HG03457 (cell line): ENCODE data around the gene HS6ST2.
"Not testable (repeated sequence)": the region's sequence is repeated elsewhere in the genome, so short reads cannot be mapped to it uniquely, and the experiment has no call there.

Experiments used
- ATAC-seq: cut with Tn5 transposase; IDR thresholded peaks from one replicate; pipeline ENCODE4 v1.9.1; 2021; ENCODE audit warnings: moderate number of reproducible peaks; ENCODE audit not compliant: unreplicated experiment

Gene HS6ST2

DNA sequence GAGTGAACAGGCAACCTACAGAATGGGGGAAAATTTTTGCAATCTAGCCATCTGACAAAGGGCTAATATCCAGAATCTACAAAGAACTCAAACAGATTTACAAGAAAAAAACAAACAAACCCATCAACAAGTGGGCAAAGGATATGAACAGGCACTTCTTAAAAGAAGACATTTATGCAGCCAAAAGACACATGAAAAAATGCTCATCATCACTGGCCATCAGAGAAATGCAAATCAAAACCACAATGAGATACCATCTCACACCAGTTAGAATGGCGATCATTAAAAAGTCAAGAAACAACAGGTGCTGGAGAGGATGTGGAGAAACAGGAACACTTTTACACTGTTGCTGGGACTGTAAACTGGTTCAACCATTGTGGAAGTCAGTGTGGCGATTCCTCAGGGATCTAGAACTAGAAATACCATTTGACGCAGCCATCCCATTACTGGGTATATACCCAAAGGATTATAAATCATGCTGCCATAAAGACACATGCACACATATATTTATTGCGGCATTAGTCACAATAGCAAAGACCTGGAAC, 13.3 kb downstream of the HS6ST2 start:
- not testable (repeated sequence) for ATAC-seq

- ATAC-seq, result no peak
These were observed 17.6 kb downstream of the HS6ST2 start for GRCh38 chrX:132940727-132941327.

DNA sequence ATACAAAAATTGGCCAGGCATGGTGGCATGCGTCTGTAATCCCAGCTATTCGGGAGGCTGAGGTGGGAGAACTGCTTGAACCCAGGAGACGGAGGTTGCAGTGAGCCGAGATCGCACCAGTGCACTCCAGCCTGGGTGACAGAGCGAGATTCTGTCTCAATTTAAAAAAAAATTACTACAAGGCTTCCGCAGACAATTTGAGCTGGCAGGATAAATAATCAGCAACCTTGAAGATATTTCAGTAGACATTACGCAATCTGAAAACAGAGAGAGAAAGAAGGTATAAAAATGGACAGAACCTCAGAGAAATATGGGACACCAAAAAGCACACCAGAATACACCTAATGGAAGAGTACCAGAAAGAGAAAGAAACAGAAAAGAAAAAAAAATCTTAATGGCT, 25.3 kb downstream of the HS6ST2 start:
- ATAC-seq, result no peak

- ATAC-seq, result no peak
These were observed 34.0 kb downstream of the HS6ST2 start for GRCh38 chrX:132924426-132924825.

- no peak for ATAC-seq
These were observed 39.9 kb downstream of the HS6ST2 start for GRCh38 chrX:132918523-132918922.

GRCh38 chrX:132916349-132916748, 42.1 kb downstream of the HS6ST2 start:
- no peak for ATAC-seq

GRCh38 chrX:132909643-132910042, 48.8 kb downstream of the HS6ST2 start:
- ATAC-seq, result no peak

DNA sequence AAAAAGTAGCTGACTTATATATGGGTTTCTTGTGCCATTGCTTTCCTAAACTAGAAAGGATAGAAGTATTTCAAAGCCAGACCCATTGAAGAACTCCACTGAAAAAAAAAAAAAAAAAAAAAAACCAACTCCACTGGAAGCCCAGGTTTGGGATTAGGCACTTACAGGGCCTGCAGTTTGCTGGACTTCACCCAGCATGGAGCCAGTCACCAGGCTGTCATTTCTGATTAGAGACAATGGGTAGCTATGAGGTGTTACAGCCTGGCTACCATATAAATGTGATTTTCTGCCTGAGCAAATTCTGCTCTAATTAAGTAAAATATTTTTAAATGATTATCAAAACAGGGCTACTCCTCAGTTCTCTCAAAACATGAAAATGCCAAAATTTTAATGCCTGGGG, 49.5 kb downstream of the HS6ST2 start:
- ATAC-seq, result no peak

GRCh38 chrX:132900633-132901293, 57.7 kb downstream of the HS6ST2 start:
- no peak for ATAC-seq

DNA sequence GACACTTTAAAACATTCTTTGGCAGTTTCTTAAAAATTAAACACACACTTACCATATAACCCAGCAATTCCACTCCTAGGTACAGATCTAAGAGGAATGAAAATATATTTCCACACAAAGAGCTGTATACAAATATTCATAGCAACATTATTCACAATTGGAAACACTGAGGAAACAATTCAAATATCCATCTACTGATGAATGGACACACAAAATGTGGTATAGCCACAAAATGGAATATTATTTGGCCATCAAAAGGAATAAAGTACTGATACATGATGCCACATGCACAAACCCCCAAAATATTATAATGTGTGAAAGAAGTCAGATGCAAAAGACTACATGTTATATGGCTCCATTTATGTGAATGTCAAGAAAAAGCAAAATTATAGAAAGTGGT, 70.9 kb downstream of the HS6ST2 start:
- no peak for ATAC-seq

GRCh38 chrX:132883358-132883915, 75.0 kb downstream of the HS6ST2 start:
- no peak for ATAC-seq

DNA sequence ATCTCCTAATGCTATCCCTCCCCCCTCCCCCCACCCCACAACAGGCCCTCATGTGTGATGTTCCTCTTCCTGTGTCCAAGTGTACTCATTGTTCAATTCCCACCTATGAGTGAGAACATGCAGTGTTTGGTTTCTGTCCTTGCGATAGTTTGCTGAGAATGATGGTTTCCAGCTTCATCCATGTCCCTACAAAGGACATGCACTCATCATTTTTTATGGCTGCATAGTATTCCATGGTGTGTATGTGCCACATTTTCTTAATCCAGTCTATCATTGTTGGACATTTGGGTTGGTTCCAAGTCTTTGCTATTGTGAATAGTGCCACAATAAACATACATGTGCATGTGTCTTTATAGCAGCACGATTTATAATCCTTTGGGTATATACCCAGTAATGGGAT, 77.7 kb downstream of the HS6ST2 start:
- not testable (repeated sequence) for ATAC-seq

DNA sequence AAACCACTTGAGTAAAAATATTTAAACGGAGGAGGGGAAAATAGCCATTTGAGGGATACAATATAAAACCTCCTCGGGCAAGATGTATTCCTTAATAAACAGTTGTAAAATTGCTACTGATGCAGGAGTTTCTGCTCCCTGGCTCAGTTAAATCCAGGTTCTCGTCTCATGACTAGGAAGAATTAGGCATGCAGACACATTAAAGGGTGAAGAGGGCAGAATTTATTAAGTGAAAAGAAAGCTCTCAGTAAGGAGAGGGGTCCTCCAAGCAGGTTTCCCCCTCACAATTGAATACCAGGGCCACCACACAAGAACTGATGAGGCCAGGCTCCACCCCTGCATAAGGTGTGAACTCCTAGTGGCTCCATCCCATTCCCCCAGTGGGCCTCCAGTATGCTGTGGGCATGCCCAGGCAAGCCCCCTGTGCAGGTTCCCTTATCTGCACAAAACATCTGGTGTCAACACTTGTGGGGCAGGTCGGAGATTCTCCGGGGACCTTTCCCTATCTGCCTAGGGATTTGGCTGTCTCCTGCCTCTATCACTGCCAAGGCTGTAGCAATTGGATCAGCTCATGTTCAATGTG, 80.4 kb downstream of the HS6ST2 start:
- ATAC-seq, result no peak

GRCh38 chrX:132876523-132877338, 81.7 kb downstream of the HS6ST2 start:
- ATAC-seq, result no peak

DNA sequence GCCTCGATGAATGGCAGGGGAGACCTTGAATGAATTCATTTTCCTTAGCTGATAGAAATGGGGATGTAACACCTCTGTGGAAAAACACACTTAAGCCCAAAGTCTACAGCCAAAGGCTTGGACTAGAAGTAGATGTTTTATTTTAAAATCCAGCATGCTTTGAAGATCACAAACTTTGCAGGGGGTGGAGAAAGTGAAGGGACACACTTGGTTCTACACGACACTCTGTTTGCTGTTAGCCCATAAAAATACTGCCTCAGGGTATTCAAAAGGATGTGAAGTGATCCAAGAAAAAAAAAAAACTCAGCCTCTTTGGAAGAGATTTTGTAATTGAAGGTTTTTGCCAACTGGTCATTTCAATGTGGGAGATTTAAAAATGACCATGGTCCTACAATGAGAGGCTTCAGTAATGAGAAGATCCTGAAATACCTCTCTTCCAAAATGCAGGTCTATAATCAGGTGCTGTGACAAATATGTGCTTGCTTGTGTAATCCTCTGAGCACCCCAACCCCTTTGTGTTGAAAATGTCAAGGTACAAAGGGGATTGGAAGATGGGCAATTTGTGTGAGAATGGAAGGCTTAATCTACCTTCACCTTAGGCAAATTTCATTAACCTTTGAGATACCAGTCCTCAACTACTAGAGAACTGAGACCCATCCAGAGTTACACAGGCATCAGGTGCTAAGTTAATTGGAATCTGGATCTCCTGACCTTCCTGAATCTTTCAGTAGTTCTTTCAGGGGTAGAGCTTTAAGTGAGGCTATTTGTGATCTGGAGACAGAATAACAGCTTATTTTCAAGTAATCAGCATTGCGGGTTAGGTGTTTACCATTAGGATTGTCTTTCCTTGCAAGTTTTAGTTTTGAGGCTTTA, 82.5 kb downstream of the HS6ST2 start:
- no peak for ATAC-seq

DNA sequence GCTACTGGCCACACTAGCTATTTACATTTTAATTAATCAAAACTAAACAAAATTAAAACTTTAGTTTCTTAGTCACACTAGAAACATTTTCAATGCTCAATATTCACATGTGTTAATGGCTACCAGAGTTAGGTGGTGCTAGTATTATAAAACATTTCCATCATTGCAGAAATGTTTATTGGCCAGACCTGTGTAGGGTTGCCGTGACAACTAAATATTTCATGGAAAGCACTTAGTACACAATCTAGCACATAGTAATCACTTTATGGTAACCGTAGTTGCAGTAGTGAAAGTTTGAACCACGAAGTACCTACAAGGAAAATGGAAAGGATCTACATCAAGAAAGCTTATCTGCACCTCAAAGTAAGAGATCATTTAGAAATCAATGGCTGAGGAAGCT, 95.9 kb downstream of the HS6ST2 start:
- no peak for ATAC-seq

GRCh38 chrX:132861076-132861475, 97.4 kb downstream of the HS6ST2 start:
- no peak for ATAC-seq

- no peak for ATAC-seq
These were observed 98.2 kb downstream of the HS6ST2 start for GRCh38 chrX:132860200-132860599.

DNA sequence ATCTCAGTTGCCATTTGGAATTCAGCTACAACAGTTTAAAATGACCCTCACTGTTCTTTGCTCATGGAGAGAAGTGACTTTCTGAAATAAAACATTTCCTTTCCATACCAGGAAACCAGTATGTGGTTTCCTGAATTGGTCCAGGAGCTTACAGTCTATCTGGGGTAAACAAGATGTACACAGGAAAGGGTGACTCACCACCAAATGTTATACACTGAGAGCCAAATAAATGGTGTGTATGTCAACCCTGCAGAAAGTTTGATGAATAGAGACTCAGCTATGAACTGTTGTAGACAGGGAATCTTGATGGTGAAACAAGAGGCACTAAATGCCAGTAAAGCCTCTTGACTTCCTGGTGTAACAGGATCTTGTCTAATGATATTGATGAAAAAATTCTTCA, 100.4 kb downstream of the HS6ST2 start:
- no peak for ATAC-seq

DNA sequence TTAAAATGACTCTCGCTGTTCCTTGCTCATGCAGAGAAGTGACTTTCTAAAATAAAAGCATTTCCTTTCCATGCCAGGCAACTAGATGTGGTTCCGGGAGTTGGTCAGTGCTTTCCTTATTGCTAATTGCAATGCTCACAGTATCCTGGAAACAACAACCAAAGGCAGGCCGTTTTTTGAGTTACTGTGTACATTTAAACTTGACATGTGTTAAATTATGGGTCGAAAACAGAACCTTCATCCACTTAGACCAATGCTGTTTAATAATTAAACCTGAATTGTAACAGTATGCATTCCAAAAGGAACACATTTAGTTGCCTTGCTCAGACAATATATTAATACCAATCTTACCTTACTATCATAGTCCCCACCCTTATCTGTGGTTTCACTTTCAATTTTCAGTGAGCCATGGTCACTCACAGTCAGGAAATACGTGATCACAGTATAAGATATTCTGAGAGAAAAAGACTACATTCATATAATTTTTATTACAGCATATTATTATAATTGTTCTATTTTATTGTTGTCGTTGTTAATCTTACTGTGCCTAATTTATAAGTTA, 102.6 kb downstream of the HS6ST2 start:
- ATAC-seq, result no peak
